UCSD-AML1 (cell line): ENCODE measurements around the gene CDH13.

Experiments used
- DNase-seq: peaks from one replicate; lab custom pipeline; 2025; ENCODE audit not compliant: unreplicated experiment; lab: John Stamatoyannopoulos, UW

CDH13 gene

DNA sequence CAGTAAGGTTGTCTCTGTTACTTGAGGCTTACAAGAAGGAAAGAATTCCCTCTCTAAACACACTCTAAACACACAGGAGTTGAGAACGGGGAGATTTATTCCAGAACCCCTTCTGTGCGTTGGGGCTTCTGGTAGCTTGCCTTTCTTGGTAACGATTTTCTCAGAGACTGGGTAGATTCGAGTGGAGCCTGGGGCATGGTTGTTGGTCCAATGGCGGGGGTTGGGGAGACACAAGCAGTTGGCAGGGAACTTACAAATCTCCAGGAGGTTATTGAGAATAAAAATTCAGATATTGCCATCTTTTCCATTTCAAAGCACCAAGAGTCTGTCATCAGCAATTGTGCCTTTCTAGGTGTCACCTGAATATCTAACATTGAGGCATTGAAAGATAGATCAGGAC is 251.7 kb downstream of the CDH13 start:
- DNase-seq, result no peak

- DNase-seq, result no peak
These were observed 253.6 kb downstream of the CDH13 start for GRCh38 chr16:82880346-82880745.

- DNase-seq, result no peak
These were observed 254.7 kb downstream of the CDH13 start for GRCh38 chr16:82881516-82881915.

- no peak for DNase-seq
These were observed 255.5 kb downstream of the CDH13 start for GRCh38 chr16:82882226-82882625.

- DNase-seq, result no peak
These were observed 256.4 kb downstream of the CDH13 start for GRCh38 chr16:82882982-82883835.

GRCh38 chr16:82884320-82884898 is 257.6 kb downstream of the CDH13 start:
- DNase-seq, result no peak

GRCh38 chr16:82886146-82886545 is 259.4 kb downstream of the CDH13 start:
- DNase-seq, result no peak

- no peak for DNase-seq
These were observed 261.8 kb downstream of the CDH13 start for GRCh38 chr16:82888591-82889001.

- DNase-seq, result no peak
These were observed 264.7 kb downstream of the CDH13 start for GRCh38 chr16:82891424-82891823.

DNA sequence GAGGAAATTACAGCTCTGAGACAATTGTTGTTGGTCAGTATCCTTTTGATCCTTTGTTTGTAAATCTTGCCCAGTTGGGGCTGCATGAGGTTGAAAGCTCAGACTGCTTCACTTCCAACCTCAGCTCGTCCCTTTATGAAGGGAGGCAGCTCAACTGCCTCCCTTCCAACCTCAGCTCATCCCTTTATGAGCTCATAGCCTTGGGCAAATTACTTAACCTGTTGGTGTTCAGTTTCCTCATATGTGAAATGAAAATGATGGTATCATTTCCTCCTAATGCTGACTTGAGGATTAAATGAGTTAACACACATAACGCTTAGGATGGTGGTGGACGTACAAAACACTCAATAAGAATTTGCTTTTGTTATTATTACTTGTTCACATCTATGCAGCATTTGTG is 265.1 kb downstream of the CDH13 start:
- DNase-seq, result no peak

DNA sequence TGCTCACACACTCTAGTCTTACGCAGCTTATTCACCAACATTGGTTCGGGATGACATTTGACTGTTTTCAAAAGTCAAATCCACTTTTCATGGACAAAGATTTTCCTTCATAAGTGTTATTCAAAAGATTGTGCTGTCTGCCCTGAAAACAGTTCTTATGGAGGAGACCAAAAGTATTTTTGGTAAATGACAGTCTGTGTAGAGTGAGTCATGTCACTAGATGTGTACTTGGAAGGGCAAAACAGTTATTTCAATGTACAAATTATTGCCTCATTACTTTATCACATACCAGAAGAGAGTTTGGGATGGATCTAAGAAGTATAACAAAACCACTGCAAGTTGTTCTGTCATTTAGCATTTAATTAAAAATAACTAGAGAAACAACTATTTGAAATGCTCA is 265.6 kb downstream of the CDH13 start:
- no peak for DNase-seq

DNA sequence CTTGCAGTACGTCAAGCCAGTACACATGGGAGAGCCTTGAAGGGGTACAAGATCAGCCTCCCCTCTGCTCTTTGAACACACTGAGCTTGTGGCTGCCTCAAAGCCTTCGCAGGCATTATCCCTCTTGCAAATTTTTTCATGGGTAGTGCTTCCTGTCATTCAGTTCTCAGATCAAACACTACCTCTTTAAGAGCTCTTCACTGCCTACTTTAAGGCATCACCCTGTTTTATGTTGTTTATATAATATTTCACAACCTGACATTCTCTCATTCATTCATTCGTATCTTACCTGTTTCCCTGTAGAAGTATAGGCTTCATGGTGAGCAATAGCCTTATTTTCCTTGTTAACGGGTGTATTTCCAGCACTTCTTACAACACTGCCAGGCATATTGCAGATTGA is 269.1 kb downstream of the CDH13 start:
- DNase-seq, result no peak

DNA sequence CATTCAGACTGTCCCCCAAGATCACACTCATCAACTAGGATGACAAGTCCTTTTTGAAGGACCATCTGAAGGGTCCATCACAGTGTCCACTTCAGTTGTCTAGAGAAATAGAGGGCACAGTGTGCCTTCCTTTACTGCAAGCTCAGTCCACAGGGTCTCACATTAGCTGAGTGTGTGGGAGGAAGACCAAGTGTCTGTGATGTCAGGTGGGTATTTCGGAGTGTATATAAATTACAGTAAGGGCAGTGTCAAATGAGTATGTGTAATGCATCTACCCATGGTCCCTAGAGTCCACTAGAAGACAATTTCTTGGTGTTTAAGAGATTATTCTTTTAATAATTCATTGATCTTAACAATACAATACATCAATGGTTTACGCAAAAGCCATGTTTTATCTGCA is 272.2 kb downstream of the CDH13 start:
- DNase-seq, result no peak

DNA sequence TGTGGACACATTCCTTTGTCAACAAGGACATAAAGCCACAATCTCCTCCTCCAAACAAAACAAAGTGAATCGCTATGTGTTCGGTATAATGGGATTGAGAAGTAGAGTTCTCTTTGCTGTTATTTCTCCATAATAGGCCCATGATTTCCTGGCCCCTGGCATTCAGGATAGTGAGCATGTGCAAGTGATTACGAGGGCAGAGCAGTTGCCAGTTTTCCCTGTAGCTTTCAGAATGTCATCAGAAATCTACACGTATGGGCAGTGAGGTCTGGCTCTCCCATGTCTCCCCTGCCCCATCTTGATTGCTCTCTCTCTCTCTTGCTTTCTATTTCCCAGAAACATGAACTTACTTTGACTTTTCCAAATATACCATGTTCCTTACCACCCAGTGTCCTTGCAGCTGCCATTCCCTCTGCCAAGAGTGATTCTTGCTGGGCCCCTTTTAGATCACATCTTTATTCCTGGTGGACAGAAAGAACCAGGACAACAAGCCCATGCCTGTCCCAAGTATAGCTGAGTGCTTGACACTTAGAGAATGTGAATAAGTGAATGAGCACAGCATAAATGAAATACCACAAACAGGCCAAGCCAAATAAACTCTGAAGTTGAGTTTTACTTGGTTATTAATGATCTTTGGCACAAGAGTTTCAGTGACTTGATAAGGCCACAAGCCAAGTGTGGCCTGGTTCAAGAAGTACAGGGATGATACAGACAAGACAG is 273.1 kb downstream of the CDH13 start:
- DNase-seq, result no peak

GRCh38 chr16:82900559-82900958 is 273.8 kb downstream of the CDH13 start:
- DNase-seq, result no peak

DNA sequence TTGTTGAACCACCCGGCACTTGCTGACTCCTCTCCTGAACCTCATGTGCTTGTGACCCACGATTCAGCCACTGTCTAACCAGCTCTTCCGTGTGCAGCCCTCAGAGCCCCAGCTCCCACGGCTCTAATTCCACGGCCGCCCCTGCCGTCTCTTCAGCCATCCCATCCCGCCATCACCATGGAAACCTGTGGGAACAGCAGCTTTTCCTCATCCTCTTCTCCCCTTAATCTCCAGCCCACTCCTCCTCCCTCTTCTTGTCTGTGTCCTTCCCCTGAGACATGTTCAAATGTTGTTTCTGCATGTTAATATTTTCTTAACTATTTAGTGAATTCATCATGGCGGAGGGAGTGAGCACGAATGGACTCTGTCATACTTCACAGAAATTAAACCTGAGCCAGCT is 285.2 kb downstream of the CDH13 start:
- no peak for DNase-seq

- no peak for DNase-seq
These were observed 288.5 kb downstream of the CDH13 start for GRCh38 chr16:82915139-82915824.

DNA sequence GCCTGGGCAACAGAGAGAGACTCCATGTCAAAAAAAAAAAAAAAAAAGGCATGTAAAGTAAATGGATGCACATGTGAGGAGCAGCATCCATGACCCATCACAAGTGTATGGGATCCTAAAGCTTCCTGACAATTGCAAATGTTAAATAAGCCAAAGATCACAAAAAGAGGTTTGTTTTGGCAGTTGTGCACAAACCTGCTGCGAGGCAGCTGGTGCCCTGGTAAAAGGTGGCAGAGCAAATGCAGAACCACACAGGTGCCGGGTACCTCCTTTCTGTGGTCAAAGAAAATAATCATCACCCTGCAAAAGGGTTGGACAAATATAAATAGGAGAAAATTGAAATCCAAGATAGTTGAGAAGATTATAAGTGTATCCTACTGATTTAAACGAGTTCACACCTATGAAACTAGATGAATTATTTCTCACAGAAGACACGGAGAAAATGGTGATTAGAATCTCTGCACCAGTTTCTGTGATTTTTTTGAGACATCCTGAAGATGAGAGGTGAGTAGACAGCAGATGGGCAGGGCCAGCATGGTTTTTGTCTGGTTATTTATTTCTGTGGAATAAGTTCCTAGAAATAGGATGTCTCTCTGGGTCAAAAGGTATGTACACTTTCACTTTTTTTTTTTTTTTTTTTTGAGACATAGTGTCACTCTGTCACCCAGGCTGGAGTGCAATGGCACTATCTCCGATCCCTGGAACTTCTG is 291.3 kb downstream of the CDH13 start:
- DNase-seq, result no peak

- no peak for DNase-seq
These were observed 297.5 kb downstream of the CDH13 start for GRCh38 chr16:82924075-82924854.

- no peak for DNase-seq
These were observed 299.7 kb downstream of the CDH13 start for GRCh38 chr16:82926500-82926899.
